Thymus (tissue), 14 donors: ENCODE data around the gene MMP3. TPM values are rescaled to one million over a fixed set of nuclear protein-coding genes. Genes with fewer than 3 reads are reported as not detected.
"Not testable (repeated sequence)": the region's sequence is repeated elsewhere in the genome, so short reads cannot be mapped to it uniquely, and the experiment has no call there.

ENCODE experiments used
- DNase-seq, 9 donors: peaks; one replicate each; pipeline ENCODE4 v3.0.0-alpha.2; 2013; ENCODE audit warnings: low spot score in 9 of 9, low read depth in 6 of 9, missing footprints in 1 of 9
- H3K27ac ChIP-seq, 2 donors: one replicate each; pipeline ENCODE4 v1.5.1; 2013; ENCODE audit warnings: control low read depth in 1 of 2, low read depth in 1 of 2, low read length in 1 of 2, mild to moderate bottlenecking in 1 of 2, moderate library complexity in 1 of 2
- H3K27me3 ChIP-seq, 2 donors: one replicate each; pipeline ENCODE4 v1.5.1; 2013; ENCODE audit warnings: low read length in 1 of 2; ENCODE audit not compliant: control insufficient read depth in 2 of 2, insufficient read depth in 1 of 2
- H3K36me3 ChIP-seq, 2 donors: one replicate each; pipeline ENCODE4 v1.5.1; 2013; ENCODE audit warnings: low read length in 1 of 2, mild to moderate bottlenecking in 1 of 2, moderate library complexity in 1 of 2; ENCODE audit not compliant: control insufficient read depth in 2 of 2, insufficient read depth in 2 of 2
- H3K4me1 ChIP-seq, 2 donors: one replicate each; pipeline ENCODE4 v1.5.1; 2013; ENCODE audit warnings: low read length in 2 of 2; ENCODE audit not compliant: control insufficient read depth in 2 of 2, insufficient read depth in 2 of 2
- H3K4me3 ChIP-seq, 2 donors: one replicate each; pipeline ENCODE4 v1.5.1; 2013; ENCODE audit warnings: low read length in 2 of 2, control low read depth in 1 of 2, mild to moderate bottlenecking in 1 of 2
- H3K9me3 ChIP-seq, 2 donors: one replicate each; pipeline ENCODE4 v1.5.1; 2013; ENCODE audit warnings: low read length in 1 of 2, mild to moderate bottlenecking in 1 of 2; ENCODE audit not compliant: control insufficient read depth in 2 of 2, insufficient read depth in 1 of 2
- WGBS: extraction: QIAGEN DNeasy Blood & Tissue Kit; methylation state at CpG from one replicate; pipeline ENCODE4 v1.1.7; 2013; 5-methylcytosine and 5-hydroxymethylcytosine counted together
- long read RNA-seq, 10 donors: transcript quantifications; one replicate each; lab custom pipeline, GENCODE V29; 2026
- polyA plus RNA-seq: library from polyadenylated mRNA; stranded (reverse); fragments of 200-250 nt; gene quantifications from one replicate; pipeline ENCODE4 v1.2.3, GENCODE V29; 2013
- total RNA-seq: library from RNA; stranded (reverse); fragments of 120-200 nt; gene quantifications from one replicate; pipeline ENCODE4 v1.2.4, GENCODE V29; 2013
- donor health status: healthy.

MMP3 gene
- 0.28 TPM for total RNA-seq
- 0.48 TPM for polyA plus RNA-seq
- long read RNA-seq, donor 1, result 0 reads
- long read RNA-seq, donor 2, result 0 reads
- long read RNA-seq, donor 3, result 0 reads
- long read RNA-seq, donor 4, result 0 reads
- long read RNA-seq, donor 5, result 0 reads
- long read RNA-seq, donor 6, result 0 reads
- long read RNA-seq, donor 7, result 0 reads
- long read RNA-seq, donor 8, result 0 reads
- long read RNA-seq, donor 9, result 0 reads
- long read RNA-seq, donor 10, result 0 reads

GRCh38 chr11:102843489-102843888, at the start of gene MMP3:
Gene MMP3 (minus strand): TSS chr11:102843609. CDS start chr11:102843546, 63 bp downstream.
- no peak within 1 kb of the TSS for H3K4me3 ChIP-seq
- H3K4me1 ChIP-seq, result no peaks in the 10 kb centered on the region
- 96% methylated on average over 4 of the region's 4 CpGs for WGBS
- DNase-seq, result no peak
- H3K27me3 ChIP-seq, result no peaks in the 10 kb centered on the region
- H3K27ac ChIP-seq, result no peak within 1 kb of the TSS
- H3K9me3 ChIP-seq, result no peaks in the 10 kb centered on the region
- no peaks in the 10 kb centered on the region for H3K36me3 ChIP-seq

- Histone ChIP-seq H3K36me3 (no peaks in the 10 kb centered on the region), H3K27me3 (no peaks in the 10 kb centered on the region), H3K4me1 (no peaks in the 10 kb centered on the region), H3K4me3 (no peak overlapping the region), H3K27ac (no peak overlapping the region), H3K9me3 (no peaks in the 10 kb centered on the region)
- WGBS, result 100% methylated on average over 1 of the region's 1 CpG
- DNase-seq, result no peak
Observed at GRCh38 chr11:102891736-102892135, 48.3 kb upstream of the MMP3 start.

- no peak for DNase-seq
- Histone ChIP-seq H3K4me1 (no peaks in the 10 kb centered on the region), H3K4me3 (no peak overlapping the region), H3K27me3 (no peaks in the 10 kb centered on the region), H3K36me3 (no peaks in the 10 kb centered on the region), H3K27ac (no peak overlapping the region), H3K9me3 (no peaks in the 10 kb centered on the region)
- WGBS, result 93% methylated on average over 6 of the region's 6 CpGs
Observed at GRCh38 chr11:102886999-102887398, 43.6 kb upstream of the MMP3 start.

GRCh38 chr11:102883141-102883540, 39.7 kb upstream of the MMP3 start:
- Histone ChIP-seq H3K9me3 (no peaks in the 10 kb centered on the region), H3K36me3 (no peaks in the 10 kb centered on the region), H3K4me1 (no peaks in the 10 kb centered on the region), H3K27ac (no peak overlapping the region), H3K27me3 (no peaks in the 10 kb centered on the region), H3K4me3 (no peak overlapping the region)
- 93% methylated on average over 3 of the region's 3 CpGs for WGBS
- DNase-seq, result no peak

GRCh38 chr11:102882389-102883024, 39.1 kb upstream of the MMP3 start:
- H3K27ac ChIP-seq, result no peak overlapping the region
- DNase-seq, result peak in 1 of 9 donors; percentile 24
- H3K4me1 ChIP-seq, result no peaks in the 10 kb centered on the region
- no peaks in the 10 kb centered on the region for H3K9me3 ChIP-seq
- no peaks in the 10 kb centered on the region for H3K36me3 ChIP-seq
- no peak overlapping the region for H3K4me3 ChIP-seq
- 93% methylated on average over 4 of the region's 4 CpGs for WGBS
- H3K27me3 ChIP-seq, result no peaks in the 10 kb centered on the region

- H3K27me3 ChIP-seq, result no peaks in the 10 kb centered on the region
- H3K4me1 ChIP-seq, result no peaks in the 10 kb centered on the region
- no peak overlapping the region for H3K4me3 ChIP-seq
- H3K9me3 ChIP-seq, result no peaks in the 10 kb centered on the region
- peak in 1 of 9 donors; percentile 13 for DNase-seq
- no peaks in the 10 kb centered on the region for H3K36me3 ChIP-seq
- 59% methylated on average over 5 of the region's 5 CpGs for WGBS
- H3K27ac ChIP-seq, result no peak overlapping the region
Observed at GRCh38 chr11:102879801-102880200, 36.4 kb upstream of the MMP3 start.

GRCh38 chr11:102878595-102878994, 35.2 kb upstream of the MMP3 start:
- DNase-seq, result no peak
- Histone ChIP-seq H3K4me1 (no peaks in the 10 kb centered on the region), H3K9me3 (no peaks in the 10 kb centered on the region), H3K4me3 (no peak overlapping the region), H3K27me3 (no peaks in the 10 kb centered on the region), H3K36me3 (no peaks in the 10 kb centered on the region), H3K27ac (no peak overlapping the region)
- 89% methylated on average over 2 of the region's 2 CpGs for WGBS

- 83% methylated on average over 4 of the region's 4 CpGs for WGBS
- no peak within 1 kb of the TSS for H3K4me3 ChIP-seq
Observed at GRCh38 chr11:102874852-102875251, 31.4 kb upstream of the MMP3 start, which contains the start of gene MMP12. Gene MMP12 (minus strand): TSS chr11:102874982. CDS start chr11:102874937, 45 bp downstream.

GRCh38 chr11:102869354-102869964, 26.1 kb upstream of the MMP3 start:
- H3K36me3 ChIP-seq, H3K9me3 ChIP-seq, H3K4me1 ChIP-seq, DNase-seq, H3K27me3 ChIP-seq, H3K4me3 ChIP-seq, H3K27ac ChIP-seq: not testable (repeated sequence)
- 90% methylated on average over 8 of the region's 8 CpGs for WGBS

More at GRCh38 chr11:102874852-102875251, 31.4 kb upstream of the MMP3 start, which contains the start of gene MMP12:
- no peak for DNase-seq
- Histone ChIP-seq H3K36me3 (no peaks in the 10 kb centered on the region), H3K4me1 (no peaks in the 10 kb centered on the region), H3K27me3 (no peaks in the 10 kb centered on the region), H3K9me3 (no peaks in the 10 kb centered on the region), H3K27ac (no peak within 1 kb of the TSS)
